IPS DF 4.7 (cell line): ENCODE measurements around the gene KRT32.
"Not testable (repeated sequence)": the region's sequence is repeated elsewhere in the genome, so short reads cannot be mapped to it uniquely, and the experiment has no call there.

Experiments used
- DNase-seq: peaks from one replicate; pipeline ENCODE4 v3.0.0-alpha.2; 2013; ENCODE audit warnings: low spot score; ENCODE audit errors: extremely low read depth

The KRT32 gene

GRCh38 chr17:41429667-41430066 is 37.5 kb downstream of the KRT32 start:
- no peak for DNase-seq

GRCh38 chr17:41428591-41429291 is 38.4 kb downstream of the KRT32 start:
- no peak for DNase-seq

GRCh38 chr17:41424111-41424635 is 43.0 kb downstream of the KRT32 start, which contains the start of gene KRT37:
KRT37 (minus strand) TSS chr17:41424585; CDS start chr17:41424523, 62 bp downstream.
- no peak for DNase-seq

- DNase-seq: not testable (repeated sequence)
These were observed 44.6 kb downstream of the KRT32 start for GRCh38 chr17:41422586-41422985.

- no peak for DNase-seq
These were observed 45.6 kb downstream of the KRT32 start for GRCh38 chr17:41421617-41422016.

- DNase-seq: no peak
These were observed 46.1 kb downstream of the KRT32 start for GRCh38 chr17:41421116-41421515.

GRCh38 chr17:41420134-41420533 is 47.1 kb downstream of the KRT32 start:
- no peak for DNase-seq

- DNase-seq: no peak
These were observed 47.5 kb downstream of the KRT32 start for GRCh38 chr17:41419716-41420115.

GRCh38 chr17:41418116-41418860 is 48.9 kb downstream of the KRT32 start:
- DNase-seq: no peak

- DNase-seq: peak; percentile 22
These were observed 49.6 kb downstream of the KRT32 start for GRCh38 chr17:41417576-41418015.

GRCh38 chr17:41417127-41417526 is 50.1 kb downstream of the KRT32 start:
- no peak for DNase-seq

- no peak for DNase-seq
These were observed 50.7 kb downstream of the KRT32 start for GRCh38 chr17:41416479-41416878.

- DNase-seq: no peak
These were observed 51.3 kb downstream of the KRT32 start for GRCh38 chr17:41415833-41416335.

- no peak for DNase-seq
These were observed 51.8 kb downstream of the KRT32 start for GRCh38 chr17:41415411-41415810.

- DNase-seq: no peak
These were observed 53.2 kb downstream of the KRT32 start for GRCh38 chr17:41413982-41414381.

- no peak for DNase-seq
These were observed 53.7 kb downstream of the KRT32 start for GRCh38 chr17:41413353-41413957.

- no peak for DNase-seq
These were observed 55.9 kb downstream of the KRT32 start for GRCh38 chr17:41411072-41411840.
